HCT116 (cell line): ENCODE data around the gene CACNA1C.

Source experiments
- EZH2phosphoT487 ChIP-seq: fragments of 200-600 bp; IDR thresholded peaks from 2 replicates; pipeline ENCODE4 v1.6.1; 2018; ENCODE audit warnings: antibody characterized with exemption, borderline replicate concordance
- POLR2A ChIP-seq: IDR thresholded peaks from 2 replicates; pipeline ENCODE4 v1.7.0; 2011; ENCODE audit warnings: borderline replicate concordance; ENCODE audit not compliant: insufficient read depth, insufficient read length; ENCODE audit errors: extremely low read depth
- TF ChIP-seq, protein P1 (sequence below), 3 experiments: fragments of 200-600 bp in 1 of 3; sonication (generic) in 1 of 3; IDR thresholded peaks in 2 of 3; conservative IDR thresholded peaks in 1 of 3; 2 replicates each; pipeline ENCODE4 v1.5.1; 2012 to 2017; ENCODE audit warnings: low read depth in 2 of 3, low read length in 2 of 3, antibody characterized with exemption in 1 of 3, borderline replicate concordance in 1 of 3, control low read depth in 1 of 3, mild to moderate bottlenecking in 1 of 3, mixed read lengths in 1 of 3, mixed run types in 1 of 3, moderate library complexity in 1 of 3; ENCODE audit not compliant: insufficient read depth in 1 of 3

DNA sequence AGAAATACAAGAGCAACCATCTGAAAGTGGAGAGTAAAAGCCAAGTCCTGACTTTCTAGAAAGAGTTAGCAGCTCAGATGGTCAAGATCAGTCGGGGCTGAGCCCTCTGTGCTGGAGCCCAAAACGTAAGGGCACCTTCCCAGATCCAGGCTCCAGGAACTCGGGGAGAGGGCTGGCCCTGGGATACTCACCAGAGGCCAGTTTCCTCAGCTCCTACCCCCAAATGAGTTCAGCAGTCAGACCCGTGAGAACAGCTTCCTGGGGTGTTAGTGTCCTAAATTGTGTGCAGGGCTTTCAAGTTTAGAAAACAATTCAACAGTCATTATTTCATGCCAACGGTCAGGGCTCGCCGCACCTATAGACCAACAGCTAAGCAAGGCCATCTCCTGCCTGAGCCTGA lies 594.4 kb downstream of the CACNA1C start:
- TF ChIP-seq, protein P1, sequence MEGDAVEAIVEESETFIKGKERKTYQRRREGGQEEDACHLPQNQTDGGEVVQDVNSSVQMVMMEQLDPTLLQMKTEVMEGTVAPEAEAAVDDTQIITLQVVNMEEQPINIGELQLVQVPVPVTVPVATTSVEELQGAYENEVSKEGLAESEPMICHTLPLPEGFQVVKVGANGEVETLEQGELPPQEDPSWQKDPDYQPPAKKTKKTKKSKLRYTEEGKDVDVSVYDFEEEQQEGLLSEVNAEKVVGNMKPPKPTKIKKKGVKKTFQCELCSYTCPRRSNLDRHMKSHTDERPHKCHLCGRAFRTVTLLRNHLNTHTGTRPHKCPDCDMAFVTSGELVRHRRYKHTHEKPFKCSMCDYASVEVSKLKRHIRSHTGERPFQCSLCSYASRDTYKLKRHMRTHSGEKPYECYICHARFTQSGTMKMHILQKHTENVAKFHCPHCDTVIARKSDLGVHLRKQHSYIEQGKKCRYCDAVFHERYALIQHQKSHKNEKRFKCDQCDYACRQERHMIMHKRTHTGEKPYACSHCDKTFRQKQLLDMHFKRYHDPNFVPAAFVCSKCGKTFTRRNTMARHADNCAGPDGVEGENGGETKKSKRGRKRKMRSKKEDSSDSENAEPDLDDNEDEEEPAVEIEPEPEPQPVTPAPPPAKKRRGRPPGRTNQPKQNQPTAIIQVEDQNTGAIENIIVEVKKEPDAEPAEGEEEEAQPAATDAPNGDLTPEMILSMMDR (IDR thresholded peaks at IDR 0.05 in 2 of 3, conservative IDR thresholded peaks at IDR 0.05 in 1 of 3; ENCODE audit: borderline replicate concordance in 1 of 3, insufficient read depth in 1 of 3, low read depth in 2 of 3, low read length in 2 of 3) = no peak
- TF ChIP-seq EZH2phosphoT487 (no peak), POLR2A (no peak)
